ENCODE data around the gene NACA2. TPM values are rescaled to one million over a fixed set of nuclear protein-coding genes. Genes with fewer than 3 reads are reported as not detected.

Gene NACA2
- total and polyA plus RNA-seq, 2 of the 4 experiments (the other 2 are of a cell fraction), result not detected

DNA sequence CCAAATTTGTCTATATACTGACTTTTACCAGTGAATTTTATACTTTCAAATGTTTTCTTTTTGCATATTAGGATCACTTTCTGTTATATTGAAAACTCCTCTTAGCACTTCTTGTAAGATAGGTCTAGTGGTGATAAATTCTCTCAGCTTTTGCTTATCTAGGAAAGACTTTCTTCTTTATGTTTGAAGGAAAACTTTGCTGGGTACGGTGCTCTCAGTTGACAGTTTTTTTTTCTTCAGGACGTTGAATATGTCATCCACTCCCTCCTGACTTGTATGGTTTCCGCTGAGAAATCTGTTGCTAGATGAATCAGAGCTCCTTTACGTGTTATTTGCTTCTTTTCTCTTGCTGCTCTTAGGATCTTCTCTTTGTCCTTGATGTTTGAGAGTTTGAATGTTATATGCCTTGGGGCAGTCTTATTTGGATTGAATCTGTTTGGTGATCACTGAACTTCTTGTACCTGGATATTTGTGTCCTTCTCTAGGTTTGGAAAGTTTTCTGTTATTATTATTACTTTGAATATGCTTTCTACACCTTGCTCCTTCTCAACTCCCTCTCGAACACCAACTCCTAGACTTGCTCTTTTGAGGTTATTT, 44.0 kb upstream of the NACA2 start:
- no peak overlapping the region for H4K8ac ChIP-seq (ENCODE audit: low read depth in 2 of 2, low read length in 2 of 2)
- ATAC-seq (ENCODE audit: low read depth) (no peak), DNase-seq (no peak)
- ChIA-PET POLR2A (ENCODE audit: unreplicated experiment) (interaction anchor here (0.6 kb wide), 1 partner anchor 1626 kb away, joined by 3 read pairs; no protein-coding TSS in a partner anchor), CTCF (interaction anchor here (0.6 to 1.4 kb wide), 4 partner anchors 14 to 204 kb away, joined by 4 to 9 read pairs (median 4); no protein-coding TSS in a partner anchor)
- no peaks in the 10 kb centered on the region for H4K20me1 ChIP-seq (ENCODE audit: insufficient read depth, low read length)
- no peaks in the 10 kb centered on the region for H3K79me1 ChIP-seq (ENCODE audit: low read depth in 1 of 2, low read length in 2 of 2)
- H2BK20ac ChIP-seq (ENCODE audit: low read depth, low read length), result no peak overlapping the region
- H3K9ac ChIP-seq (ENCODE audit: low read depth, low read length), result no peak overlapping the region
- no peaks in the 10 kb centered on the region for H3K9me1 ChIP-seq (ENCODE audit: insufficient read depth, low read length)
- H2AFZ ChIP-seq (replicated peaks; ENCODE audit: low read length, poor library complexity), result no peak overlapping the region
- no TSS peak for BruUV-seq (replicated peaks)
- H2AK9ac ChIP-seq (replicated peaks; ENCODE audit: low read depth, low read length, poor library complexity), result no peak overlapping the region
- H3K18ac ChIP-seq (ENCODE audit: low read depth, low read length), result no peak overlapping the region
- no peak overlapping the region for H4K5ac ChIP-seq (ENCODE audit: low read depth, low read length)
- no peaks in the 10 kb centered on the region for H3K36me3 ChIP-seq (ENCODE audit: control insufficient read depth, insufficient read depth, low read length)
- intact Hi-C loops (cut with micrococcal nuclease) (loop anchor here (5.0 kb wide), 1 partner anchor 432 kb away; the partner anchor contains the start of gene MED13), dilution Hi-C loops (cut with HindIII; ENCODE audit: low sequenced_read_pairs, unreplicated experiment) (no loop called here), in situ Hi-C loops (cut with MboI; ENCODE audit: low sequenced_read_pairs) (loop anchor here (5.0 to 25.0 kb wide), 2 partner anchors 207 to 427 kb away; partner anchors contain the start of gene MED13)
- no peak overlapping the region for H2BK120ac ChIP-seq (ENCODE audit: low read depth, low read length)
- no peak overlapping the region for H3K27ac ChIP-seq (ENCODE audit: insufficient read depth, low read length)
- TF ChIP-seq RAD21 (IDR thresholded peaks at IDR 0.05; ENCODE audit: low read length) (no peak), POLR2A (IDR thresholded peaks at IDR 0.05; ENCODE audit: low read depth, low read length) (no peak), RFX5 (IDR thresholded peaks at IDR 0.05; ENCODE audit: low read depth, low read length) (no peak), MXI1 (IDR thresholded peaks at IDR 0.05; ENCODE audit: borderline replicate concordance, low read depth, low read length) (no peak), MAFK (IDR thresholded peaks at IDR 0.05; ENCODE audit: low read depth, low read length) (no peak), SMC3 (IDR thresholded peaks at IDR 0.05; ENCODE audit: low read depth, low read length) (no peak), CEBPB (IDR thresholded peaks at IDR 0.05; ENCODE audit: low read depth, low read length) (no peak), BHLHE40 (IDR thresholded peaks at IDR 0.05; ENCODE audit: low read depth, low read length) (no peak), NFE2L2 (IDR thresholded peaks at IDR 0.05; ENCODE audit: low read depth, low read length) (no peak), FOS (IDR thresholded peaks at IDR 0.05; ENCODE audit: low read depth, low read length) (no peak), CHD1 (IDR thresholded peaks at IDR 0.05; ENCODE audit: low read depth, low read length) (no peak)
- TF ChIP-seq, protein P1, sequence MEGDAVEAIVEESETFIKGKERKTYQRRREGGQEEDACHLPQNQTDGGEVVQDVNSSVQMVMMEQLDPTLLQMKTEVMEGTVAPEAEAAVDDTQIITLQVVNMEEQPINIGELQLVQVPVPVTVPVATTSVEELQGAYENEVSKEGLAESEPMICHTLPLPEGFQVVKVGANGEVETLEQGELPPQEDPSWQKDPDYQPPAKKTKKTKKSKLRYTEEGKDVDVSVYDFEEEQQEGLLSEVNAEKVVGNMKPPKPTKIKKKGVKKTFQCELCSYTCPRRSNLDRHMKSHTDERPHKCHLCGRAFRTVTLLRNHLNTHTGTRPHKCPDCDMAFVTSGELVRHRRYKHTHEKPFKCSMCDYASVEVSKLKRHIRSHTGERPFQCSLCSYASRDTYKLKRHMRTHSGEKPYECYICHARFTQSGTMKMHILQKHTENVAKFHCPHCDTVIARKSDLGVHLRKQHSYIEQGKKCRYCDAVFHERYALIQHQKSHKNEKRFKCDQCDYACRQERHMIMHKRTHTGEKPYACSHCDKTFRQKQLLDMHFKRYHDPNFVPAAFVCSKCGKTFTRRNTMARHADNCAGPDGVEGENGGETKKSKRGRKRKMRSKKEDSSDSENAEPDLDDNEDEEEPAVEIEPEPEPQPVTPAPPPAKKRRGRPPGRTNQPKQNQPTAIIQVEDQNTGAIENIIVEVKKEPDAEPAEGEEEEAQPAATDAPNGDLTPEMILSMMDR (conservative IDR thresholded peaks at IDR 0.05; ENCODE audit: low read depth, low read length), result no peak
- TF ChIP-seq, protein P2, sequence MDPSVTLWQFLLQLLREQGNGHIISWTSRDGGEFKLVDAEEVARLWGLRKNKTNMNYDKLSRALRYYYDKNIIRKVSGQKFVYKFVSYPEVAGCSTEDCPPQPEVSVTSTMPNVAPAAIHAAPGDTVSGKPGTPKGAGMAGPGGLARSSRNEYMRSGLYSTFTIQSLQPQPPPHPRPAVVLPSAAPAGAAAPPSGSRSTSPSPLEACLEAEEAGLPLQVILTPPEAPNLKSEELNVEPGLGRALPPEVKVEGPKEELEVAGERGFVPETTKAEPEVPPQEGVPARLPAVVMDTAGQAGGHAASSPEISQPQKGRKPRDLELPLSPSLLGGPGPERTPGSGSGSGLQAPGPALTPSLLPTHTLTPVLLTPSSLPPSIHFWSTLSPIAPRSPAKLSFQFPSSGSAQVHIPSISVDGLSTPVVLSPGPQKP (IDR thresholded peaks at IDR 0.05; ENCODE audit: borderline replicate concordance, low read depth, low read length), result no peak
- H3K9me3 ChIP-seq (ENCODE audit: control insufficient read depth, insufficient read depth, low read length), result peaks cover 3% of the 10 kb centered on the region; the same call in 1 of the 2 replicates
- no peak overlapping the region for H2BK5ac ChIP-seq (ENCODE audit: low read depth, low read length, poor library complexity, severe bottlenecking)
- no peak overlapping the region for H3K56ac ChIP-seq (ENCODE audit: extremely low read depth, insufficient read depth, low read length)
- no peak overlapping the region for H3K14ac ChIP-seq (replicated peaks; ENCODE audit: low read depth, low read length)
- no peak overlapping the region for H3K4me2 ChIP-seq (ENCODE audit: low read depth, low read length)
- no CpG with 5 or more reads among the region's 5 CpGs for WGBS, 2 experiments (ENCODE audit: extremely low coverage in 2 of 2, insufficient read length in 1 of 2)
- H4K91ac ChIP-seq (ENCODE audit: insufficient read depth, low read depth, low read length), result no peak overlapping the region
- no peak overlapping the region for H2AK5ac ChIP-seq (ENCODE audit: low read depth, low read length)
- peaks cover 2% of the 10 kb centered on the region; the same call in 1 of the 2 replicates for H3K27me3 ChIP-seq (ENCODE audit: control insufficient read depth, insufficient read depth, low read length)
- H3K4ac ChIP-seq (ENCODE audit: low read depth, low read length), result no peak overlapping the region
- H3K4me1 ChIP-seq (ENCODE audit: control insufficient read depth, insufficient read depth, low read length), result no peaks in the 10 kb centered on the region
- H3K4me3 ChIP-seq (ENCODE audit: insufficient read depth, low read depth, low read length), result no peak overlapping the region
- H3K23ac ChIP-seq (ENCODE audit: low read depth, low read length), result no peak overlapping the region
- H2BK15ac ChIP-seq (ENCODE audit: low read depth, low read length), result no peak overlapping the region

Data from IMR-90 (cell line).